Fibroblast of lung (primary cell): ENCODE results near the gene TARS1. TPM values are rescaled to one million over a fixed set of nuclear protein-coding genes. Genes with fewer than 3 reads are reported as not detected.

Experiments
- DNase-seq, 2 donors: peaks; one replicate each; pipeline versions ENCODE4 v3.0.0 to v3.0.0-alpha.2; 2010; ENCODE audit warnings: low read depth in 2 of 2
- H2AFZ ChIP-seq: 2 replicates; pipeline ENCODE4 v1.5.1; 2012; ENCODE audit warnings: low read length, control low read depth, inconsistent platforms
- H3K27ac ChIP-seq: 2 replicates; pipeline ENCODE4 v1.5.1; 2011; ENCODE audit warnings: low read length, control low read depth; ENCODE audit not compliant: insufficient read depth
- H3K27me3 ChIP-seq: 2 replicates; pipeline ENCODE4 v1.5.1; 2011; ENCODE audit warnings: mild to moderate bottlenecking, low read length; ENCODE audit not compliant: control insufficient read depth, insufficient read depth
- H3K36me3 ChIP-seq: 2 replicates; pipeline ENCODE4 v1.5.1; 2011; ENCODE audit warnings: low read length; ENCODE audit not compliant: control insufficient read depth, insufficient read depth
- H3K4me1 ChIP-seq: 2 replicates; pipeline ENCODE4 v1.5.1; 2011; ENCODE audit warnings: low read length; ENCODE audit not compliant: control insufficient read depth, insufficient read depth; ENCODE audit errors: extremely low read depth
- H3K4me2 ChIP-seq: 2 replicates; pipeline ENCODE4 v1.5.1; 2011; ENCODE audit warnings: low read length, control low read depth; ENCODE audit not compliant: insufficient read depth; ENCODE audit errors: extremely low read depth
- H3K4me3 ChIP-seq, 4 experiments: fragments of 200-600 bp in 1 of 4; sonication (generic) in 1 of 4; replicated peaks in 1 of 4; 2 replicates each; pipeline ENCODE4 v1.5.1; 2011 to 2016; ENCODE audit warnings: low read length in 4 of 4, low read depth in 3 of 4, mild to moderate bottlenecking in 3 of 4, control low read depth in 2 of 4, inconsistent platforms in 1 of 4, mixed read lengths in 1 of 4; ENCODE audit not compliant: insufficient read depth in 1 of 4; ENCODE audit errors: control extremely low read depth in 1 of 4
- H3K79me2 ChIP-seq: 2 replicates; pipeline ENCODE4 v1.5.1; 2012; ENCODE audit warnings: mild to moderate bottlenecking, low read length, inconsistent platforms; ENCODE audit not compliant: control insufficient read depth, insufficient read depth
- H3K9ac ChIP-seq: 2 replicates; pipeline ENCODE4 v1.5.1; 2011; ENCODE audit warnings: mild to moderate bottlenecking, low read length, control low read depth; ENCODE audit not compliant: insufficient read depth
- H3K9me3 ChIP-seq: 2 replicates; pipeline ENCODE4 v1.5.1; 2012; ENCODE audit warnings: low read depth, low read length; ENCODE audit not compliant: control insufficient read depth, insufficient read depth
- H4K20me1 ChIP-seq: 2 replicates; pipeline ENCODE4 v1.5.1; 2011; ENCODE audit warnings: low read length; ENCODE audit not compliant: control insufficient read depth, insufficient read depth; ENCODE audit errors: extremely low read depth
- EZH2 ChIP-seq: IDR thresholded peaks from 2 replicates; pipeline ENCODE4 v1.5.1; 2012; ENCODE audit warnings: low read length, control low read depth, mild to moderate bottlenecking; ENCODE audit errors: missing control alignments
- polyA plus RNA-seq, 2 donors: library from polyadenylated mRNA; depleted of rRNA in 1 of 2; stranded (reverse) in 1 of 2; unstranded in 1 of 2; fragments of >200 nt; gene quantifications; 2 replicates each; pipeline ENCODE4 v1.2.1, GENCODE V29; 2011 to 2012; ENCODE audit warnings: missing spikeins in 1 of 2
- total RNA-seq: library from RNA; depleted of rRNA; stranded (reverse); fragments of >200 nt; gene quantifications from 2 replicates; pipeline ENCODE4 v1.2.1, GENCODE V29; 2014
- TF ChIP-seq, protein P1 (sequence below), 2 donors: IDR thresholded peaks in 1 of 2; conservative IDR thresholded peaks in 1 of 2; 1 replicate in 1 of 2; 2 replicates in 1 of 2; pipeline ENCODE4 v1.5.1; 2011 to 2012; ENCODE audit warnings: low read length in 2 of 2, control low read depth in 1 of 2, inconsistent platforms in 1 of 2, low read depth in 1 of 2, mild to moderate bottlenecking in 1 of 2

The TARS1 gene
- total and polyA plus RNA-seq, 2 donors (not counting 1 experiment from before 2014, with no cell fraction given) = 130 to 368 TPM

DNA sequence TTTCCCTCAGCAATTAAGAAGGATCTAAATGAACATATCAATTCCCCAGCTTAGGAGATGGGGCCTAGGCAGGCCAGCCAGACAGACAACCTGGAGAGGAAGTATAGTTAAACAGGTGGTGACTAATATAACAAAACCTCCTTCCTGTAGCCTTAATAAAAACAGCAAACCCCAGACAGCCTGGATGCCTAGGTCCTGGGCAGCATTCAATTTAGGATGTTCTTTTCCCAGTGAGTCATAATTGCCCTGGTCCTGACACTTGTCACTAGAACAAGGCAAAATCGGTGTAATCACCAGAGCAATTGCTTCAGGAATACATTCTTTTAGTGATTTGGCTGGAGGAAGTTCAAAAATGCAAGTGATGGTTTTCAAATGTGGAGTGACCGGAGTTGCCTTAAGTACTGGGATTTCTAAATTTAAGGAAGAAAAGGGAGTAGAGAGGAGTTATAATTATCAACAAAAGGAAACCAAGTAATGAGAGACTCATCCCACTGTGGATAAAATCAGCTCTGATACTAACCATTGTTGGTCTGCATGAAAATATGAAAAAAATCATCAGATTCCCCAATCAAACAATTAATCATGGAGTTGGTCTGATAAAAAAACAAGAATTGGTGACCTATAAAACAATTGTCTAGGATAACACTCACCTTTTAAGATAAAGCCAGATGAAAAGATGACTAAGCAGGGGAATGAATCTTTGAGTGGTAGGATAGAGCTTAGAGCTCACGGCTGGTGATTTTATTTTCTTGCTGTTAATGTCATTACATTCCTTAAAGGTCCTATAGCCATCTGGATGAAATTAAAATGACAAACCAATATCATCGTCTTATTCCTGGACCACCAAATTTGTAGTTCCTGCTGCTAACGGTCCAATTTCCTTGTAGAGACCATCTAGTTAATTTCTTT, 39.0 kb upstream of the TARS1 start:
- no peaks in the 10 kb centered on the region for H3K27me3 ChIP-seq
- DNase-seq = peak; percentile 52 to 91
- peaks cover 6% of the 10 kb centered on the region for H3K4me1 ChIP-seq
- no peaks in the 10 kb centered on the region for H3K9me3 ChIP-seq
- TF ChIP-seq, protein P1, sequence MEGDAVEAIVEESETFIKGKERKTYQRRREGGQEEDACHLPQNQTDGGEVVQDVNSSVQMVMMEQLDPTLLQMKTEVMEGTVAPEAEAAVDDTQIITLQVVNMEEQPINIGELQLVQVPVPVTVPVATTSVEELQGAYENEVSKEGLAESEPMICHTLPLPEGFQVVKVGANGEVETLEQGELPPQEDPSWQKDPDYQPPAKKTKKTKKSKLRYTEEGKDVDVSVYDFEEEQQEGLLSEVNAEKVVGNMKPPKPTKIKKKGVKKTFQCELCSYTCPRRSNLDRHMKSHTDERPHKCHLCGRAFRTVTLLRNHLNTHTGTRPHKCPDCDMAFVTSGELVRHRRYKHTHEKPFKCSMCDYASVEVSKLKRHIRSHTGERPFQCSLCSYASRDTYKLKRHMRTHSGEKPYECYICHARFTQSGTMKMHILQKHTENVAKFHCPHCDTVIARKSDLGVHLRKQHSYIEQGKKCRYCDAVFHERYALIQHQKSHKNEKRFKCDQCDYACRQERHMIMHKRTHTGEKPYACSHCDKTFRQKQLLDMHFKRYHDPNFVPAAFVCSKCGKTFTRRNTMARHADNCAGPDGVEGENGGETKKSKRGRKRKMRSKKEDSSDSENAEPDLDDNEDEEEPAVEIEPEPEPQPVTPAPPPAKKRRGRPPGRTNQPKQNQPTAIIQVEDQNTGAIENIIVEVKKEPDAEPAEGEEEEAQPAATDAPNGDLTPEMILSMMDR (conservative IDR thresholded peaks at IDR 0.05 in 1 of 2, IDR thresholded peaks at IDR 0.05 in 1 of 2; ENCODE audit: low read depth in 1 of 2, low read length in 2 of 2) = no peak
- no peak for TF ChIP-seq EZH2
- no peaks in the 10 kb centered on the region for H3K79me2 ChIP-seq
- no peak overlapping the region for H3K27ac ChIP-seq
- no peak overlapping the region for H2AFZ ChIP-seq
- H3K36me3 ChIP-seq = no peaks in the 10 kb centered on the region
- H3K4me3 ChIP-seq = no peak overlapping the region
- no peaks in the 10 kb centered on the region for H4K20me1 ChIP-seq
- H3K4me2 ChIP-seq = no peak overlapping the region
- no peak overlapping the region for H3K9ac ChIP-seq

DNA sequence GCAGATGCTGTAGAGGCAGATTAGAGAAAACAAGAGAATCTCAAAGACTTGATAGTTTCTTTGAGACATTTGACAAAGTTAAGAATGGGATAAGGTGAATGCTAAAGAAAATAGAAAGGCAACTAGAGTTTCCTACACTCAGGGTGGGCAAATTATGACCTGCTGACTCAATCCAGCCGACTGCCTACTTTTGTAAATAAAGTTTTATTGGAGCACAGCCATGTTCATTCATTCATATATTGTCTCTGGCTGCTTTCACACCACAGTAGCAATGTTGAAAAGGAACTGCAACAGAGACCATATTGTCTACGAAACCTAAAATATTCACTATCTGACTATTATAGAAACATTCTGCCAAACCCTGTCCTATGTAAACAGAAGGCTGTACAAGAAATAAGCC, 37.6 kb upstream of the TARS1 start:
- no peak overlapping the region for H3K4me2 ChIP-seq
- no peaks in the 10 kb centered on the region for H3K9me3 ChIP-seq
- TF ChIP-seq, protein P1 (conservative IDR thresholded peaks at IDR 0.05 in 1 of 2, IDR thresholded peaks at IDR 0.05 in 1 of 2; ENCODE audit: low read depth in 1 of 2, low read length in 2 of 2) = no peak
- no peak for TF ChIP-seq EZH2
- H3K27me3 ChIP-seq = no peaks in the 10 kb centered on the region
- no peak overlapping the region for H3K4me3 ChIP-seq
- no peaks in the 10 kb centered on the region for H4K20me1 ChIP-seq
- no peaks in the 10 kb centered on the region for H3K79me2 ChIP-seq
- no peak overlapping the region for H3K9ac ChIP-seq
- H3K4me1 ChIP-seq = peaks cover 6% of the 10 kb centered on the region
- no peak overlapping the region for H3K27ac ChIP-seq
- H2AFZ ChIP-seq = no peak overlapping the region
- DNase-seq = no peak
- H3K36me3 ChIP-seq = no peaks in the 10 kb centered on the region

DNA sequence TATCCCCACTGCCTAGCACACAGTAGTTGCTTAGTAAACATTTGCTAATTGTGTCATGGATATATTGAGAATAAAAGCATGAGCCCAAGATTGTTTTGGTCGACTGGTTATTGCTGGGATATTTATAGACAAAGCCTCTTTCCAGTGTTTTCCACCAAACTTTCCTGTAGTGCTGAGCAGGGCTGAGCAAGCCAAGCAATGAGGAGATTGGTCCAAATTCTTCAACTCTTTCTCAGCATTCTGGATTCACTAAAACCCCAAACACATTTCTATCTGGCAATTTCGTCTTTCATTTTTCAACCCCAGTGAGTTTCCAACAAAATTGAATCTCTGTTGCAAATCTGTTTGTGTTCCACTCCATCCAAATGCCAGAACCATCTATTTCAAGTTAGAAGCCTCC, 31.9 kb upstream of the TARS1 start:
- no peaks in the 10 kb centered on the region for H3K79me2 ChIP-seq
- H3K9me3 ChIP-seq = no peaks in the 10 kb centered on the region
- no peaks in the 10 kb centered on the region for H3K27me3 ChIP-seq
- no peaks in the 10 kb centered on the region for H3K36me3 ChIP-seq
- H3K27ac ChIP-seq = no peak overlapping the region
- H4K20me1 ChIP-seq = no peaks in the 10 kb centered on the region
- H3K4me1 ChIP-seq = no peaks in the 10 kb centered on the region
- H2AFZ ChIP-seq = no peak overlapping the region
- no peak overlapping the region for H3K4me3 ChIP-seq
- DNase-seq = peak in 1 of 2 donors; percentile 7
- H3K9ac ChIP-seq = no peak overlapping the region
- TF ChIP-seq, protein P1 (conservative IDR thresholded peaks at IDR 0.05 in 1 of 2, IDR thresholded peaks at IDR 0.05 in 1 of 2; ENCODE audit: low read depth in 1 of 2, low read length in 2 of 2) = no peak
- TF ChIP-seq EZH2 = no peak
- no peak overlapping the region for H3K4me2 ChIP-seq
